GM12873 (cell line): Measurements from ENCODE around the gene UXT.

Experiments used
- CTCF ChIP-seq: IDR thresholded peaks from 2 replicates; pipeline ENCODE4 v1.5.1; 2012; ENCODE audit warnings: low read depth, mild to moderate bottlenecking, moderate library complexity, low read length, control low read depth; ENCODE audit not compliant: insufficient read depth; ENCODE audit errors: missing control alignments

Gene UXT

GRCh38 chrX:47610511-47610910 lies 48.5 kb downstream of the UXT start:
- no peak for TF ChIP-seq CTCF

- no peak for TF ChIP-seq CTCF
Observed at GRCh38 chrX:47608130-47608810, 50.7 kb downstream of the UXT start.

- no peak for TF ChIP-seq CTCF
Observed at GRCh38 chrX:47607091-47607490, 51.9 kb downstream of the UXT start.

GRCh38 chrX:47605024-47605423 lies 54.0 kb downstream of the UXT start:
- no peak for TF ChIP-seq CTCF
